ENCODE results near the gene JAGN1. TPM values are rescaled to one million over a fixed set of nuclear protein-coding genes. Genes with fewer than 3 reads are reported as not detected.
A peak's percentile ranks its signal among the peaks of the same experiment; 100 is the strongest.

JAGN1 gene
- total RNA-seq, 1 experiment from 2014 or later: 19.9 TPM

GRCh38 chr3:9917820-9918219 lies 27.4 kb downstream of the JAGN1 start:
- ChIA-PET CTCF (no interaction called here), POLR2A (no interaction called here)
- intact Hi-C loops (cut with micrococcal nuclease; ENCODE audit: unreplicated experiment): no loop called here
- Histone ChIP-seq H3K4me1 (ENCODE audit: control insufficient read depth, insufficient read depth, low read length) (peaks cover 25% of the 10 kb centered on the region), H3K27me3 (ENCODE audit: control insufficient read depth, insufficient read depth, low read length) (no peaks in the 10 kb centered on the region), H3K27ac (ENCODE audit: low read length) (peak overlapping the region; percentile 83), H3K36me3 (ENCODE audit: control insufficient read depth, insufficient read depth, low read length) (no peaks in the 10 kb centered on the region), H3K9me3 (ENCODE audit: control insufficient read depth, insufficient read depth, low read depth, low read length) (no peaks in the 10 kb centered on the region), H3K4me3 (ENCODE audit: low read depth in 2 of 2, low read length in 2 of 2) (peak overlapping the region; percentile 44 to 72)
- ATAC-seq (no peak), DNase-seq (ENCODE audit: low read depth, low spot score) (no peak)
- BruUV-seq (replicated peaks): no TSS peak
- TF ChIP-seq SIN3A (IDR thresholded peaks at IDR 0.05; ENCODE audit: borderline replicate concordance, insufficient read depth, low read depth, low read length): no peak
- no peak for TF ChIP-seq TCF7L2 (IDR thresholded peaks at IDR 0.05; ENCODE audit: low read depth, low read length)
- TF ChIP-seq POLR2AphosphoS5 (IDR thresholded peaks at IDR 0.05; ENCODE audit: low read depth, low read length): no peak
- no peak for TF ChIP-seq CTCF (IDR thresholded peaks at IDR 0.05)
- TF ChIP-seq REST (IDR thresholded peaks at IDR 0.05; ENCODE audit: insufficient read depth in 1 of 2, low read depth in 2 of 2, low read length in 1 of 2): no peak
- in situ Hi-C loops (cut with HindIII; ENCODE audit: low pct_unique_long_range_greater_than_20kb, low sequenced_read_pairs): no loop called here

DNA sequence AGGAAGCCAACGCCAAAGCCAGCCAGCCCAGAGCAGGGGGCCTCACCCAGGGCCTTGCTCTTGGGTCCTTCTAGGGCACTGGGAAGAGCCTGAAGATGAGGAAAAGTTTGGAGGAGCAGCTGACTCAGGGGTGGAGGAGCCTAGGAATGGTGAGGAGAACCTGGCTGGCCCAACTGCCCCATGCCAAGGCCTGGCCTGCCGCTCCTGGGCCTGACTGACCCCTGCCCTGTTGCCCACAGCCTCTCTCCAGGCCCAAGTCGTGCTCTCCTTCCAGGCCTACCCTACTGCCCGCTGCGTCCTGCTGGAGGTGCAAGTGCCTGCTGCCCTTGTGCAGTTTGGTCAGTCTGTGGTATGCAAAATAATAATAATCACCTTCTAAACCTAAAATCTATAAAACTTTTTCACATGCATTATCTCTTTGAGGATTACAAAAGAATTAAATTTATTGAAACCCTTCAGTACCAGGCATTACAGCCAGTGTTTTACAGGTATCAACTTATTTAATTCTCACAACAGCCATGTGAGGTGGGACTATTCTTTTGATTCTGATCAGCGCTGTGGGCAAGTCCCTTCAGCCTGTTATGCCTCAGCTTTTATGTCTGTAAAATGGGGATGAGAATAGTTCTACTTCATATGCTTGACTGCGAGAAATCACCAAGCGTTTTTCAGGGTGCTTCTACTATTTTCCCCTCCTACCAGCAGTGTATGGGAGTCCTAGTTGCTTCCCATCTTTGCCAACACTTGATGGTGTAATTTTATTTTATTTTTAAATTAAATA lies 28.0 kb downstream of the JAGN1 start:
- H3K9me3 ChIP-seq (ENCODE audit: control insufficient read depth, insufficient read depth, low read depth, low read length): no peaks in the 10 kb centered on the region
- intact Hi-C loops (cut with micrococcal nuclease; ENCODE audit: unreplicated experiment): no loop called here

More for the DNA sequence above, 28.0 kb downstream of the JAGN1 start:
- DNase-seq (ENCODE audit: low read depth, low spot score): no peak
- ATAC-seq: no peak
- BruUV-seq (replicated peaks): no TSS peak
- in situ Hi-C loops (cut with HindIII; ENCODE audit: low pct_unique_long_range_greater_than_20kb, low sequenced_read_pairs): no loop called here
- Histone ChIP-seq H3K27me3 (ENCODE audit: control insufficient read depth, insufficient read depth, low read length) (no peaks in the 10 kb centered on the region), H3K27ac (ENCODE audit: low read length) (no peak overlapping the region), H3K4me1 (ENCODE audit: control insufficient read depth, insufficient read depth, low read length) (peaks cover 24% of the 10 kb centered on the region), H3K36me3 (ENCODE audit: control insufficient read depth, insufficient read depth, low read length) (no peaks in the 10 kb centered on the region), H3K4me3 (ENCODE audit: low read depth in 2 of 2, low read length in 2 of 2) (no peak overlapping the region)
- POLR2A ChIA-PET: no interaction called here
- CTCF ChIA-PET: no interaction called here
- TF ChIP-seq POLR2AphosphoS5 (IDR thresholded peaks at IDR 0.05; ENCODE audit: low read depth, low read length): no peak
- TF ChIP-seq SIN3A (IDR thresholded peaks at IDR 0.05; ENCODE audit: borderline replicate concordance, insufficient read depth, low read depth, low read length): no peak
- no peak for TF ChIP-seq REST (IDR thresholded peaks at IDR 0.05; ENCODE audit: insufficient read depth in 1 of 2, low read depth in 2 of 2, low read length in 1 of 2)
- no peak for TF ChIP-seq TCF7L2 (IDR thresholded peaks at IDR 0.05; ENCODE audit: low read depth, low read length)
- TF ChIP-seq CTCF (IDR thresholded peaks at IDR 0.05): no peak
